T-helper 2 cell (primary cell): ENCODE data around the gene NOL4.

Source experiments
- DNase-seq, 5 experiments: peaks; one replicate each; pipeline versions ENCODE4 v3.0.0 to v3.0.0-alpha.2; 2012 to 2022

NOL4 gene

DNA sequence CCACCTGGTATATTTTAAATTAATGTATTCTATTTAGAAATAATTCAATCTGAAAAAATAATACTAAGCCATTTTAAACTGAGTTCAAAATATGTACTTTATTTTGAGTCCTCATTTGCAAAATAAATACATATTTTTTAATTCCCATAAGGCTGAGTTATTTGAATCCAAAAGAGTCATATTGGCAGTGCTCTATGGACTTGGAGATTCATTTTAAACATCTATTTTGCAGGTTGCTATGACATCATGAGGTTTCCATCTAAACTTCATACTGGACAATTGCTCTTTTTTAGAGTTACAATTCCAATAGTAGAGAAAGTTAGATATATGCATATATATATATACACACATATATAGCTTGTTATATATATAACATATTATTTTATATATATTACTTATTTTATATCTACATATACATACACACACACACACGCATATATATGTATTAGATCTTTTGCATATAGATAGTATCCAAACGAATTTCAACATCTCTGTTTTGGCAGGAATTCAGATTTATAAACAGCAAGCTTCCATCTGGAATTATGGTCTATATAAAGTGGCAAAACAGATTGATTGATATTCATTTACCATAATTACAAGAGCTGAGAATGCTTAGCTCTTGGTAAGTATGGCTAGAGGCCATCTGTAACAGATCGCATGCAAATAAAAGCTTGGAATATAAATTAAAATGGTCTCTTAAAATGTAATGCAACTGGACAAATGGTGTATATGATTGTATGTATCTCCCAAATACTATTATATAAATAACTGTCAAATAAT lies 34.9 kb downstream of the NOL4 start:
- DNase-seq: no peak
